T-helper 1 cell (primary cell): ENCODE results near the gene TBC1D2.
"Not testable (repeated sequence)": the region's sequence is repeated elsewhere in the genome, so short reads cannot be mapped to it uniquely, and the experiment has no call there.

Experiments used
- DNase-seq, 5 donors: peaks; one replicate each; pipeline ENCODE4 v3.0.0-alpha.2; 2012 to 2020

The TBC1D2 gene

DNA sequence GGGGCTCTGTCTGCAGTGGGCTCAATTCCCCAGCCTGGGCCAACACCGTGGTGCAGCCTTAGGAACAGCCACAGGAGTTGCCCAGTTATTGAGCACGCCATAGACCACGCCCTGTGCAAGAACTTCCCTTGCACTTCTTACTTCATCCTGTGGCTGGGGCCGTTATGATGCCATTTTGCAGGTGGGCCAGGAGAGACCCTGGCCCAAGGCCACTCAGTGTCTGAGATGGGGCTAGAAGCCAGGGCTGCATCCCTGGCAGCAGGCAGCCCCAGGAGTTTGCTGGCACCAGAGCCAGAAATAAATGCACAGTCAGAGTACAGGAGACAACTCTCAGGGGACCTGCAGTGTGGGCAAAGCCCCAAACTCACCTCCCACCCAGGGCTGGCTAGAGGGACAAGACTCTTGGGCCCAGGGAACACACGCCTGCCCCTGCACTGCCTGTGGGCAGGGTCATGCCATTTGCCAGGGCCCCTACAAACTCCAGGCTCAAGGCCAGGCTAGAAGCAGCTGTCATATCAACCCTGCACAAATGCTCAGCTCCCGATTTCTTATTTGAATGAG is 69.8 kb downstream of the TBC1D2 start:
- no peak for DNase-seq

DNA sequence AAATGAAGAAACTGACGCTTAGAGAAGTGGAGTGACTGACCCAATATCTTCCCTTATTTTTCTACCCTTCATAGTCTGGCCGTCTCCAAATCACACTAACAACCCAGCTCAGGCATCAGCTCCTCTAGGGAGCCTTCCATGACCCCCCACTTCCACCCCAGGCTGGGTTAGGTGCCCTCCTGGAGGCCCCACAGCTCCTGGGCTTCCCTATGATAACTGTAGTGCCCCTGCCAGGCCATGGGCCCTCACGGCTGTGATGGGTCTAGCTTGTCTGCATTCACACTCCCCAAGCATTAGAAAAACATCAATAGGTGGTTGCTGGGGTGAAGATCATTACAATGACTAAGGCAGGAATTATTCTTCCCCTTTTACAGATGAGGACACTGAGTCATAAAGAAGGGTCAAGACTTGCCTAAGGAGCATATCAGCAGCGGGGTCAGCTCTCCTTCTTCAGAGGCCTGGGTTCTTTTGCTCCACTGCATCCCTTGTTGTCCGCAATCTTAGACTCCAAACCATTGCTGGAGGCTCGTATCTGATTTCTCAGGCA is 70.4 kb downstream of the TBC1D2 start:
- DNase-seq: no peak

DNA sequence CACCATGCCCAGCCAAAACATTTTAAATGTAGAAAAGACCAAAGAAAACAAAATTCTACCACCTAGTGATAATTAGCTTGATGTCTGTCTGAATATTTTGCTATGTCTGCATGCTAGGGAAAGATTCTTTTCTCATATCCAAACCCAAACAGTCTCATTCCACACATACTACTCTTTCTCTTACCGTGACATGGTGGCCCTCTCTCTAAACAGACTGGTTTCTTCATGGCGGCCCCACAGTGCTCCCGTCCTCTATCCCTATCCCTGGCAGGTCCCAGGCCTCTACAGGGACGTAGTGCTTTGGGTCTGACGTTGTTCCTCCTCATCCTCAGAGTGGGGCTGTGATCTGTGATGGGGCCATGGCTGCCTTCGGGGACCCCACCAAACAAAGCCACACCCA is 71.1 kb downstream of the TBC1D2 start:
- no peak for DNase-seq

DNA sequence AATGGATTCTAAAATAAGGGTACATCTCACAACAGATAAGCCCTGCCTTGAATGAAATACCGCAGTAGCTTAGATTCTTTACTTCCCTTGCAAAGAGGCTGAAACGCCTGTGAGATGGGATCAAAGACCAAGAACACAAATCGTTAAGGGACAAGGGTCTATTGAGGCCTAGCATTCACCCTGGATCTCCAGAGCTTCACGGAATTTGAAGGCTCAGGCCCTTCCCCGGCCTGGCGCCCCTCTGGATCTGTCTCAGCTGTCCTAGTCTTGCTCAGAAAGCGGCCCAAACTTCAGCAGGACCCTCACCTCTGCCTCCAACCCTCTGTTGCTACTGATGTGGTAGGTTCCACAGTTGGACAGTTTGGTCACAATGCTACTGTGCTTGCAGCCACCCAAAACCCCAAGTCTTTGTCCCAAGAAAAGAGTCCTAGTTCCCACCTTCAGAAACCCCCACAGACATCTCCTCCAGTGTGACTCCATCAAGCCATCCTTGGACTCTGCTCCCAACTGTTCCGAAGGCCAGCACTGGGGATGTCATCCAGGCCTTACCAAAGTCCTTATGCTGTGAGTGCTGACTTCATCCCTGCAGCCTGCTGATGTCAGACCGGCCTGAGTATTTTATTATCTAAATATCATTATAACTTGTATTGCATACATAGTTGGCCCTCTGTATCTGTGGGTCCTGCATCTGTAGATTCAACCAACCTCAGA is 72.4 kb downstream of the TBC1D2 start:
- no peak for DNase-seq

DNA sequence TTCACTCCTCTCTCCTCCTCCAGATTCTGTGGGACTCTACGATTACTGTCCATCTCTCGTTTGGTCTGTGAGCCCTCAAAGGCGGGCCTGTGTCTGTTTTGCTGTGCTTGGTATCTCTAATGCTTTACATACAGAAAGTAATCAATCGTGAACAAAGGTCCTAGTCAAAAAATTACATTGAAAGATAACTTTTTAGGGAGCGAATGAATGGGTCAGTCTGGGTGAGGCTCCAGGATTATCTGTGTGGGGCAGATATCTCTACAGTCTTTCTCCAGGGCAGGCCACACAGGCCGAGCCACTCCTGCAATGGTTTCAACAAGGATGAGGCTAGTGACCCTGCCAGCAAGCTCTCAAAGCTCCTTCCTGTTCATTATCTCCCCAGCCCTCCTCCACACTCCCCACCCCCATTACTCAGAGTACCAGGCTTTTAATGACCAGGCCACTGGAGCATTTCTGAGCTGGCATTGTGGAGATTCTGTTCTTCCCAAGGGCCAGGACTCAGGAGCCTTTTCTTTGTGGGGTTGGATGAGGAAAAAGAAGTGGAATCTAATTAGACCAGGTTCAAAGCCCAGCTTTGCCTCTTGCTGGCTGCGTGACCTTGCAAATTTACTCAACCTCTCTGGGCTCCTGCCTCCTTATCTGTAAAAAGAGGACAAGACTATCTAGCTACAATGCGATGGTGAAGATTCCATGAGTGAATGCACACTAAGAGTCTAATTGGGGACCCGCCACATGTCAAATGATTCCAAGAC is 73.2 kb downstream of the TBC1D2 start:
- DNase-seq: no peak

DNA sequence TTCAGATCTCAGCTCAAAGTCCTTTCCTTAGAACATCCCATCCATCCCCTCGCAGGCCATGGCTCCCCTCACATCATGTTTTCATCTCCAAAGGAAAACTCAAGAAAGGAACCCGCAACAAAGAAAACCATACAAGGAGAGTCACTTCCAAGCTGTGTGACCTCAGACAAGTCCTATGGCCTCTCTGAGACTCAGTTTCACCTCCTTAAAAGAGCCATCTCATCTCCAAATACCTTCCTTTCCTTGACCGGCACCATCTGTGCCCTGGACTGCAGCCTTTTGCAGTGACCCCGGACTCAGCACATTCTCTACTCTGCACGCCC is 73.7 kb downstream of the TBC1D2 start:
- no peak for DNase-seq

DNA sequence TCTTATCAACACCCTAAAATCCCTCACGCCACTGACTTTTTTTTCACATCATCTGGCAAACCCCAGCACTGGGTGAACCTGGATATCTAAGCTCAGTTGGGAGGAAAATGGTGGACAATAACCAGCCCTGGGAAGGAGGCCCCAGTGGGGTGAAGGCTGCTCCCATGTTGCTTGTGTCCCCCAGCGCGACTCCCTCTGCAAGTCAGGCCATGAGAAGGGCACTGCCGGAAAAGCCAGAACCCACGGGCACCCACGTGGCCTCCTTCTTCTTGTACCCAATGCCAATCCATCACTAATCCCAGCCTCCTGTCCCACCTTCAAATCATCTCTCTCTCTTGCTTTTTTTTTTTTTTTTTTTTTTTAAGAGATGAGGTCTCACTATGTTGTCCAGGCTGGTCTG is 74.5 kb downstream of the TBC1D2 start:
- DNase-seq: no peak

DNA sequence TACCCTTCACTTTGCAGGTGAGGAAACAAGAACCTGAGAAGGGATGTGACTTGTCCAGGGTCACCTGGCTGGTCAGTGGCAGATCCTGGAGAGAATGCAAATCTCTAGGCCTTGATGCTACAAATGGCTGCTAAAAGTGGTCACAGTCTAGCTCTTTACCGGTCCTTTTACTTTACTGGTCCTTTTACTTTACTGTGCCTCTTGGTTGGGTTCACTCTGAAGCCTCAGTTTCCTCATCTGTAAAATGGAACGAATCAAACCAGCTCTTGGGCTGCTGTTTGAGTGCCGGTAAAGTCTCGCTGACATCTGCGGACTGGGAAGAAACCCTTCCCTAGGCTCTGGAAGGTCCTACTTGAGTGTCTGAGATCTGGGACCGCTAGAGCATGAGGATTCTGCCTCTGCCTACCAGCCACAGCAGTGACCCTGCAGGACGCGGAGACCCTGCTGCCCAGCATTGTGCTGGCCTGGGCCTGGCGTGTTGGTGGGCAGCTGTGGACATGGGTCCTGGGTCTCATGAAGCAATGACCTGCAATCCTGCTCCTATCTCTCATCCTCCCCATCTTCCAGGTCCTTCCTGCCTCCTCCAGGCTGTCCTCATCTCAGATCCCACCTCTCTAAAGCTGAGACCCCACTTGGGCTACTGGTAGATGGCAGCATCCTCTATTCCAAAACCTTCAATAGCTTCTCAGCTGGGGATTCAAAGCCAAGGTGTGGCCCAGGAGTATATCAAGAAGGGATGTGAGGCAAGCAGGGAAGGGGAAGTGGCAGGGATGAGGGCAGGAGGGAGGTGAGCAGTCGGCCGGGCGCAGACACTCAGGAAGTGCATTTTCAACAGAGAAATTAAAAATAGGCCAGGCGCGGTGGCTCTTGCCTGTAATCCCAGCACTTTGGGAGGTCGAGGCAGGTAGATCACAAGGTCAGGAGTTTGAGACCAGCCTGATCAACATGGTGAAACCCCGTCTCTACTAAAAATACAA is 76.3 kb downstream of the TBC1D2 start:
- no peak for DNase-seq

DNA sequence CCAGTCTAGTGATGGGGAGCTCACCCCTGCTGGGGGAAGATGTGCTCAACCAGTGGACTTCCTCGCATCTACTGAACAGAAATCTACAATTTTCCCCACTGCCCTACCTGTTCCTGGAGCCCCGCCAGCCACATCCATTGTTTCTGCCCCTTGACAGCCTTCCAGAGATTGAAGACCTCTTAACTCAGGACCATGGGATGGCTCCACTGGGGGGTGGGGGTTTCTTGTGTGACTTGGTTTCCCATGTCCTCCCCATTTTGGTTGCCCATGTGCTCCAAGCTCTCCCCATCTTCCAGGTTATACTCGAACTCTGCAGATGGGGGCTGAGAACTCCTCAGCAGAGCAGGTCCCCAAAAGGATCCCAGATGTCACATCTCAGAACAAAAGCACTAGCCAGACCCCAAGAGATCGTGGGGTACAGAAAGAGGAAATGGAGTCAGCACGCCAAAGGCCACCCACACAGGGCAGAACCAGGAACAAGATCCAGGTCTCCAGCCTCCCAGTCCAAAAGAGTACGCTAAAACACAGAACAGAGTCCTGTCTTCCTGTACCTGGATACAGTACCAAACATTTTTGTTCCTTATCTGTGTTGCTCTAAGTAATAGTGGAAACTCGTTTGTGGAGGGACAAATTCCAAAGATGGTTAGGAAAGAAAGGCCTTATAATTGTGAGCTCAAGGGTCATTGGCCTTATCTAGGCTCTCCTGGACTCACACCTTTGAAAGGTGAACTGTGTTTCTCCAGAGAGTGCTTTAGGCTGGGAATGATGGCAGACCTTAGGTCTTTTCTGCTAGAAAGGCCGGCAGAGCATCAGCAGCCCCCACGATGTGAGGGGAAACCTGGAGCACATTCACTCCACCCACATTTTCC is 78.8 kb downstream of the TBC1D2 start:
- no peak for DNase-seq

DNA sequence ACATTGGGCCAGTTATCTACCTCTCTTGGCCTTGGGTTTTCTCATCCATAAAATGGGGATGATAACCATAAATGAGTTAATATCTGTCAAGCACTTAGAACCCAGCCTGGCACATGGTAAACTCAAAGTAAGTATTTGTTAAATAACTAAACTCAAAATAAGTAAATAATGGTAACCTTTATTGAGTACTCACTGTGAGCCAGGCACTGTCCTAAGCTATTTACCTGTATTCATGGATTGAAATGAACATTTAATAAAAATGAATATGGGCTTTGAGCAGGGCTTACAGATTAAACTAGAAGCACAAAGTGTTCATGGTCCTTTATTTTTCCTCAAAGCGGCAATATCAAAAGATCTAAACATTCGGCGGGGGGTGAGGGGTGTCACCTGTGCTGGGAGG is 79.7 kb downstream of the TBC1D2 start:
- no peak for DNase-seq

DNA sequence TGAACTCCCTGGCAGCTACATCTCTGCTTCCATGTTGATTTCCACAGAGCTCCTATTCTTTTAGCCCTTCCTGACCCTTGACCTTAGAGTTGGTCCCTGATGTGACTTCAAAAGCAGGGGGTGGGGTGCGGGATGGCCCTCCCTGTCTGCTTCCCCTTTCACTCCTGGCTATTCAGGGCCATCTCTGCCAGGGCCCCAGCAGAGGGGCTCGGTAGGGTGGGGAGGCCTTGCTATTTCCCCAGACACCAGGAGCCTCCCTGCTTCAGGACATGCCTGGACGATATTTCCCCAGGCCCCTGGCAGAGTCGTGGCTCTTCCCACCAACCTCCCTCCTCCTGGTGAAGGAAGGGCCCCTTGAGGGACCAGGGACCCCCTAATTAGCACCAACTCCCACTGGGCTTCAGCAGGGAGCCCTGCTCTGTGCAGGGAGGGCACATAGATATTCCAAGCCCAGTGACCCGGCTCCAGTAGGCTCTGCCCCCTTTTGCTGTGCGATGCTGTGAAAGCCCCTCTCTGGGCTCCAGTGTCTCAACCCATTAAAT is 80.3 kb downstream of the TBC1D2 start:
- no peak for DNase-seq

DNA sequence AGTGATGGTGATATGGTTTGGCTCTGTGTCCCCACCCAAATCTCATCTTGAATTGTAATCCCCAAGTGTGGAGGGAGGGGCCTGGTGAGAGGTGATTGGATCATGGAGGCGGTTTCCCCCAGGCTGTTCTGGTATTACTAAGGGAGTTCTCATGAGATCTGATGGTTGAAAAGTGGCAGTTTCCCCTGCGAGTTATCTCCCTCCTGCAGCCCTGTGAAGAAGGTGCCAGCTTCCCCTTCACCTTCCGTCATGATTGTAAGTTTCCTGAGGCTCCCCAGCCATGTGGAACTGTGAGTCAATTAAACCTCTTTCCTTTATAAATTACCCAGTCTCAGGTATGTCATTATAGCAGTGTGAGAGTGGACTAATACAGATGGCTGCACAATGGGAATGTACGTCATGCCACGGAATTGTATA is 80.9 kb downstream of the TBC1D2 start:
- not testable (repeated sequence) for DNase-seq

DNA sequence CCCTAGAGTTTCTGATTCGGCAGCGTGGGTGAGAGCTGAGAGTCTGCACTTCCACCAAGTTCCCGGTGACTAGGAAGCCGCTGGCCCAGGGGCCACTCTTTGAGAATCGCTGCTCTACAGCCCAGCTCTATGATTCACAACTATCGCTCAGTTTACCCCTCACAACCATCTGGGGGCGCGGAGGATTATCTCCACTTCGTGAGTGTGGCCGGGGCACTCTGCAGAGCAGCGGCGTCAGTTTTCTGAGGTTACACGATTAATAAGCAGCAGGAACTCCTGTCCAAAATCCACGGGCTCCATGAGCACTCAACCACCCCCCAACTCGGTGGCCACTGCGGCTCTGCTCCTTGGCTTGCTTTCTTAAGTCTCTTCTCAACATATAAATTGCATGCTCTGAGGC is 82.3 kb downstream of the TBC1D2 start:
- DNase-seq: no peak

DNA sequence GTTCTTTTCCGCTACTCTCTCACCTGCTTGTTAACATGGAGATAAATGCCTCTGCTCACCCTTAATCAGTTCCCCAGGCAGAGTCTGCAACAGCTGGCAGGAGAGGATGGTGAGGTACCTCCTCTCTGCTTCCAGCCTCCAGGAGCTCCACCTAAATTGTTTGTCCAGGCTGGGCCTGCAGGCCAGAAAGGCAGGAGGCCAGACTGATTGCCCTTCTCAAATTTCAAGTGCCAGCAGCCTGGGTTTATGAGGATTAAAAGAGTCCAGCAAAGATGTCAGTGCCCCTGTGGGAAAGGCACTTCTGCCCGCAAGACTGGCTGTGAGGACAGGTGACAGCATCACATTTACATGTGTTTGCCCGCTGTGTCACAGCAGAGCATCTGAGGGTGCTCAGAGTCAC is 82.8 kb downstream of the TBC1D2 start:
- DNase-seq: no peak

DNA sequence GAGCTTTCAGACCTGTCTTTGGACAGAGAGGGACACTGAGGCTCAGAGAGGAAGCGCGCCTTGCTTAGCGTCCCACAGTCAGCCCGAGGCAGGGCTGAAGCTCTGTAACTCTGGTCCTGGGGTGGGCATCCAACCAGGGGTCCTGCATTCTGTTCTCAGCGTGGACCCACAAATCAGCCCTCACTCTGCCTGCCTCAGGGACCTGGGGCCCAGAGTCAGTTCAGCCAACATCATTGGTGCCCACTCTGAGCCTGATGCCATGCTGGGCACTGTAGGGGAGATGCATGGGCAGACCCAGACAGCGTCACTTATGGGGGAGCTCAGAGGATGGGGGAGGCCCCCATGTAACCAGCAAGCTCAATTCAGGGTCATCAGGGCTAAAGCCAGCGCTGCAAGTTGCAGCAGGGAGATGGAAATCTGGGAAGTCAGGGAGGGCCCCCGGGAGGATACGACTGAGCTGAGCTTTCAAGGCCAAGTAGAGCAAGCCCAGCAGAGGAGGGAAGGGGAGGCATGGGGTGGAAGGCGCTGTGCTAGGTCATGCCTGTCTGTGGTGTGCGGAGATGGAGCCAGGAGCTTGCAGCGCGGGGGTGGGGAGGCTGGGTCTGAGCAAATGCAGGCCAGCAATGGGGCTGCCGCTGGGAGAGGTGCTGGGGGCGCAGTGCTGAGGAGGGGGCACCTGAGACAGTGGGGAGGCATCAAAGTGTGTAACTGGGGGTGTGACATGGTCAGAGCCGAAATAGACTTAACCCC is 84.1 kb downstream of the TBC1D2 start:
- DNase-seq: no peak

DNA sequence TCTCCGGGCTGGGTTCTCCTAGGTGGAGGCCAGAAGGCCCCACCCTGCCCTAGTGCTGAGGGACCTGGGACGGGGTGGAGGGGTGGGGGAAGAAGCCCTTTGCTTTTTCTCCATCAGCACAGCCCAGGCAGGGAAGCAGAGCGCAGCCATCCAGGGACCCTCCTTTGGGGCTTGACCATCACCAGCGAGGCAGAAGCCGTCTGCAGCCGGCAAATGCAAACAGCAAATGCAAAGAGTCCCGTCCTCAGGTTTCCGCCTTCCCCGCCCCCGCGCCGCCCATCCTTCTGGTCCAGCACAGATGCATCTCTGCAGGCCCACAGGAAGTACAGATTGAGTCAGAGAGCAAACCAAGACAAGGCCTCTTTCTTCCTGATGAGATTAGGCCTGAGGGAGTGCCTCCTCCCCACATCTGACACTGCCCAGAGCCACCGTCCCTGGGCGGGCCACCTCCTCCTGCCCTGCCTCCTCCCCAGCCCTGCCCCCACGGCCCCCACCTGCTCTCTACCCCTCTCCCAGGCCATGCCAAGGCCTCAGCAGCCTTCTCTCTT is 86.4 kb downstream of the TBC1D2 start:
- DNase-seq: peak in 1 of 5 donors; percentile 75

DNA sequence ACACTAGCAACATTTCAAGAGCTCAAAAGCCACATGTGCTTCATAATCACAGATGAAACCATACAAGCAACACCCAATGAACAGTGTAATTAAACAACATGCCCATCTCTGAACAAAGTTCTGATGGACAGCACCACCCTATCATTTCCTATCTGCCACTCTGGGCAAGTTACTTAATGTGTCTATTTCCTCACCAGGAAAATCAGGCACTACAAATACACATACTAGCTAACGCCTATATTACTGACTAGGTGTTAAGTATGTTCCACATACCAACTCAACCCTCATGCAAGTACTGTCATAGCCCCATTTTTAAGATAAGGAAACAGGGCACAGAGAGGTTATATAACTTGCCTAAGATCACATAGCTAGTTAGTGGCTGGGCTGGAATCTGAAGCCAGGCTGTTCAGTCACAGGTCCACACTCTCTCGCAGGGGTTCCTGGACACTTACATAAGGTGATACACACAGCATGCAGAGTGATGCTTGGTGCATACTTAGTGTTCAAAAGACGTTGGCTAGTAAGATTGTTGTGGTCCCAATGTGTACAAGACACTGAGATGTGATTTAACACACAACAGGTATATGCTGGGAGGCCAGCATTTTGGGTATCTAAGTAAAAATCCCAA is 87.2 kb downstream of the TBC1D2 start:
- DNase-seq: no peak

DNA sequence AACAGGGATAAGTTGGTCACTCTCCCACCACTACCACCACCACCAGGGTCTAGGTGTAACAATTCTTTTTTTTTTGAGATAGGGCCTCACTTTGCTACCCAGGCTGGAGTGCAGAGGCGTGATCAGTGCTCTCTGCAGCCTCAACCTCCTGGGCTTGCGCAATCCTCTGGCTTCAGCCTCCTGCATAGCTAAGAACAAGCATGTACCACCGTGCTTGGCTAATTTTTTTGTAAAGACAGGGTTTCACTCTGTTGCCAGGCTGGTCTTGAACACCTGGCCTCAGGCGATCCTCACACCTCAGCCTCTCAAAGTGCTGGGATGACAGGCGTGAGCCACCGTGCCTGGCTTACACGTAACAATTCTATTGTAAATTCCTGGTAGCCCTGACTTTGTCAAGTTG is 90.5 kb downstream of the TBC1D2 start:
- DNase-seq: no peak

DNA sequence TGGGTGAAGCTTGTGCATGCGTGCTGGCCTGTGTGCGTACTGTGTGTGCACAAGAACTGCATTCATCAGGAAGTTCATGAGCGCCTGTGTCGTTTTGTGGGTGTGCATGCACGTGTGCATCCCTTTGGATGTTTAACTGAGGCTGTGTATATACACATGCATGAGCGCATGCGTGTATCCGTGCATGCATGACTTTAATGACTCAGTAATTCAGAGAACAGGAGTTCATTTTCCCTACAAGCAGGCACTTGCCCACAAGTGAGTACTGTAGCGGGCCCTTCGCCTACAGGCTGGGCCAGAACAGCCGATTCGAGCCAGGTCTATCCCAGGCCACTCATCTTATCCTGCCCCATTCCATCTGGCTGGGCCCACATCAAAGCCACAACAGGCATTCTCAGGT is 92.8 kb downstream of the TBC1D2 start:
- no peak for DNase-seq

DNA sequence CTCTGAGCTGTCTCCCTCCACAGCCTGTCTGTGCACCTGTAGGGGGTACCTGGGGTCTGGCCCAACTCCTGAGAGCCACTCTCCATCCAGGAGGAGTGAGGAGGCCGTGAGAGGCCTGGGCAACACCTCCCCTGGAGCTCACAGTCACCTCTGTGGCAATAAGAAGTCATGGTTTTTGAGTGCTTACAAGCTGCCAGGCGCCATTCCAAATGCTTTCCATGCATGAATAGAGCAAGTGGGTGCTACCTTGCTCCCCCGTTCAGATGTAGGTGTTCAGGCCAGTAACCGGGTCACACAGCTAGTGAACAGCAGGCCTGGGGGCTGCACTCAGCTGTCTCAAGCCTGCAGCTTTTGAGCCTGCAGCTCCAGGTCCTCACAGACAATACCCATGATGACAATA is 93.6 kb downstream of the TBC1D2 start:
- DNase-seq: no peak
